HG03025 (cell line): ENCODE measurements around the gene GALNTL6.
"Not testable (repeated sequence)": the region's sequence is repeated elsewhere in the genome, so short reads cannot be mapped to it uniquely, and the experiment has no call there.

Experiments
- ATAC-seq: cut with Tn5 transposase; IDR thresholded peaks from one replicate; pipeline ENCODE4 v1.9.1; 2021; ENCODE audit warnings: mild to moderate bottlenecking, moderate library complexity; ENCODE audit not compliant: unreplicated experiment, low FRiP score

Gene GALNTL6

DNA sequence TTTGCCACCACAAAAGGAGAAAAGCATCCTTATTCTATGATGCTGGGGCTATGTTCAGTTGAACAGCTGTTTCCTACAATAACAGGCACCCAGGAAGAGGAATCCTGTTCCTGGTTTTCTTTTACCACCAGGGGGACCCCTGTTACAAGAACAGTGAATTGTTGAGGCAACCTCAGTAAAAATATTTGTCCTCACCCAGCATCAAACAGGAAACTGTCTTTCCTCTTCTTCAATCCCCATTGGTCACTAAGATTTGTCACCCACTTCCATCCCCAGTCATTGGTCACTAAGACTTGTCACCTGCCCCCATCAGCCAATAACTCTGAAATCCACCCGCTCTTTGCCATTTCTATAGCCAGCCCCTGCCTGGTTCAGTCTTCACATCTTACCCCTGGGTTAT lies 1211.9 kb downstream of the GALNTL6 start:
- ATAC-seq = peak; percentile 73

DNA sequence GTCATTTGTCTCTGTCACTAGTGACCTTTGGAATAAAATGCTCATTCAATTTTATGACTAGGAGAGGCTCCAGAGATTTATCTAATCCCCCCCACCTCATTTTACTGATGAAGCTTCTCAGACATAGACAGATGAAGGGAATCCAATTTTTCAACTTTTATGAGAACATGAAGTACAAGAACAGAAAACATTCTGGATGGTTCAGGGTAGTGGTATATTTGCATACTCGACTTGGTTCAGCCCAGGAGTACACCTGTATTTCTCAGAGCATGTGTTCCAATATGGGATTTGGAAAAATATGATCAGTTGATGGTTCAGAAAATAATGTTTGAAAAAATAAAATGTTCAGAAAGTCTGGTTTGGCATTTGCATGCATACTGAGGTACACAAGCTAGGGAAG lies 1224.0 kb downstream of the GALNTL6 start:
- no peak for ATAC-seq

DNA sequence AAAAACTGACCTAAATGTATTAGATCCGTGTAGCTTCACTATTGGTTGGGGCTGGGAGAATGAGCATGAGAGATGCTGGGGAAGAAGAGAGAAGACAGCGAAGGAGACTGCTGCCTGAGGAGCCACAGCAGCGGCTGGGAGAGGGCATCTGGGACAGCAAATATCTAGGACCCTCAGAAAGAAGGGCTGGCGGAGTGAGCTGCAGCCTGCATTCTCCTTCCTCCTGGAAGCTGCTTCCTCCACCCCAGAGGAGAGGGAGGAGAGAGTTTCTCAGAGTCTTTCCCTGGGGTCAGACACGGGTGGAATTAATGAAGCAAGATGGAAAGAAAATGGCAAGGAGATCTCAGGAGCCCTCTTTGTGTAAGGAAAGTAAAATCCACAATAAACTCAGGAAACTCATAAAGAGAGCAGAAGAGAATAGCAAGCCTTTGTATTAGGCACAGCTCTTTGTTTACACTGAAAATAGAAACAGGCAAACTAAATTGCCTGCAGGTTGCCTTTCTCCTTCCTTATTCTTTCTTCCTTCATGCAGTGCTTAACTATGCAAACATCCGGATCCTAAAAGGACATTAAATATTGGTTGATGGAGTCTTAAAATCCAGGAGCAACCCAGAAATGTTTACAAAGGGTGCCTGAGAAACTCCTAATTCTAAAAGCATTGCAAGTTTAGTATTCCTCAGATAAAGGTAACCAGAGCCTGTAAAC lies 1225.1 kb downstream of the GALNTL6 start:
- ATAC-seq = no peak

DNA sequence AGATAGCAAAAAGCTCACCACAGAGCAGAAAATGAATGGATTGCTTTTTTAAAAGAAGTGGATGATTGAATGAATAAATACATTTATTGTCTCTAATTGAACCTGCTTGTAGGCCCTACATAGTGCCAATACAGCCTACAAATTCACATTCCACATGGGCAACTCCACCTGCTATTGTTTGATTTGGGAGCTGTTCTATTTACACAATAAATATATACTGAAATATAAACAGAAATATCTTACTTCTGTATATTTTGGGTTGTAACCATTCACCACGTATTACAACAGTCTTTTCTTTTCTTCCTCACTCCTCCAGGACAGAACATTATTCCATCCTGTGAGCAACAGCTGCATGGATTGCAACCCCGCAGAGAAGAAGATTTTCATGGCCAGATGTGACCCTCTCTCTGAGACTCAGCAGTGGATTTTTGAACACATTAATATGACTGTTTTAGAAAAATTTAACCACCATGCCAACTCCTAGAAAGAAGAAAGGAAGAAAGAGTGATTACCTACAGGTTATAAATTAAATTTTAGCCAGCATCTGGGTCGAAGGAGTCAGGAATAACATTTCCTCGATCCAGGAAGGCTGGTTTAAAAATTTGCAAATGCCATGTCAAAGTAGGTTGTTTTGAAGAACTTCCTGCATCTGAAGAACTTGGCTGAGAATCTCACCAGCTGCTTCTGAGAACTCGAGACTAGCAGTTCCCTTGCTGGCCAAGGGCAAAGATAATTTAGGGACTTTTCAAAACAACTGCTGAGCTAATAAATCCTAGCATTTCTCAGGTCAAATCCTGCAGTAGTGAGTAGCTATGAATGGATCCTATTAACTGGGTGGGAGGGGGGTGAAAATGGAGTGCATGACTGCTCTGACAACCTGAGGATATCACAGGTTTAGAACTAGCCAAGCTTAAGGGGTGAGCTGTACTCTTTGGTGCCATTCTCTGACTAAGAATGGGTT lies 1226.7 kb downstream of the GALNTL6 start:
- ATAC-seq = no peak

DNA sequence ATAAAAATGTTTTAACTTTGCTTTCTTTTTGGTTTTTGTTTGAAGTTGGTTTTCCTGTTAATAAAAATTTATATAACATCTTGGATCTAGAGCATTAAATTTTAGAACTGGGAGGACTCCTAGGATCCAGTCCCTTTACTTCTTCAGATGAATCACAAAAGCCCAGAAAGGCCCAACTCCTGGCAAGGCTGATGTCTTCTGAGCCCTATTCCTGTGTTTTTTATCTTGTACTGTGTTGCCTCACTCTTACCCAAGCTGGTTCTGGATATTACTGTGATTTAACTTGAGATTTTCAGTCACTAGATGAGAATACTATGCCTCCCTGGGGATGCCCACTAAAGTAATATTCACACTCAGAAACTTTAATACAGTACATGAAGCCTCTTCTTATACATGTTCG lies 1228.3 kb downstream of the GALNTL6 start:
- ATAC-seq = no peak

DNA sequence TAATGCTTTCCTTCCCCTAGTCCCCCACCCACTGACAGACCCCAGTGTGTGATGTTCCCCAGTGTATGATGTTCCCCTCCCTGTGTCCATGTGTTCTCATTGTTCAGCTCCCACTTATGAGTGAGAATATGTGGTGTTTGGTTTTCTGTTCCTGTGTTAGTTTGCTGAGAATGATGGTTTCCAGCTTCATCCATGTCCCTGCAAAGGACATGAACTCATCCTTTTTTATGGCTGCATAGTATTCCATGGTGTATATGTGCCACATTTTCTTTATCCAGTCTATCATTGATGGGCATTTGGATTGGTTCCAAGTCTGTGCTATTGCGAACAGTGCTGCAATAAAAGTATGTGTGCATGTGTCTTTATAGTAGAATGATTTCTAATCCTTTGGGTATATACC lies 1228.9 kb downstream of the GALNTL6 start:
- ATAC-seq = not testable (repeated sequence)

DNA sequence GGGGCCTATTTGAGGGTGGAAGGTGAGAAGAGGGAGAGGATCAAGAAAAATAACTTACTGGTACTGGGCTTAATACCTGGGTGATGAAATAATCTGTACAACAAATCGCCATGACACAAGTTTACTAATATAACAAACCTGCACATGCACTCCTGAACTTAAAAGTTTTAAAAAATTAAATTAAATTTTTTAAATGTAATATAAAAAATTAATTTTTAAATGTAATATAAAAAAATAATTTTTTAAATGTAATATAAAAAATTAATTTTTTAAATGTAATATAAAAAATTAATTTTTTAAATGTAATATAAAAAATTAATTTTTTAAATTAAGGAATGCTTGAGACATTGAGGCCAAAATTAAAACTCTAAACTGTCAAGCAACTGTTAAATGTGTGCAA lies 1231.1 kb downstream of the GALNTL6 start:
- ATAC-seq = no peak

DNA sequence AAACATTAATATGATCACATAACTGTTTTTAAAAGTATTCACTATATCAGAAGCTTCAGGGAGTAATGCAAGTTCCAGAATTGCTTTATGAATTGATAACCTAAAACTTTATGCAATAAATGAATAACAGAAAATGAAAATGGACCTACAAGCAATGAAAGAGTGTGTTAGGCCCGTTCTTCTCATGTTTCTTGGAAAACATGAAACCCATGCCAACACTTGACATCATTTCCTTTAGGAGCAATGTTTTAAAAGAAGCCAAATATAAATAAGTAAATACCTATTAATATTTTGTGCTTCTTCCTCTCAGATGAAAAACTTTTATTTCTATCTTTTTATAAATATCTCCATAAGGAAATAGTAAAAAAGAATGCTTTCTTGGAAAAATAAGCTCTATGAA lies 1232.4 kb downstream of the GALNTL6 start:
- no peak for ATAC-seq

DNA sequence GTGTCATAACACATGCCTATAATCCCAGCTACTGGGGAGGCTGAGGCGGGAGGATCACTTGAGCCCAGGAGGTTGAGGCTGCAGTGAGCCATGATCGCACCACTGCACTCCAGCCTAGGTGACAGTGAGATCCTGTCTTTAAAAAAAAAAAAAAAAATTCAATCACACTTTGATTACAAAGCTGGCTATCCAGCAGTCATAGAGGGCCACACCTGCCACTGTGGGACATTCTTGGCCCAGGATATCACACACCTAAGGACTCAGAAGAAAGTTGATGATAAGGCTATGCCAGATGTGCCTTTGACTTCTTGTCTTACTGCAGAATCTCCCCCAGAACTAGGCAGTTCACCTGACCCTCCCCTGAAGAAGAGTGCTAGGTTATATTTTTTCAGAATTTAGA lies 1232.9 kb downstream of the GALNTL6 start:
- ATAC-seq = no peak

DNA sequence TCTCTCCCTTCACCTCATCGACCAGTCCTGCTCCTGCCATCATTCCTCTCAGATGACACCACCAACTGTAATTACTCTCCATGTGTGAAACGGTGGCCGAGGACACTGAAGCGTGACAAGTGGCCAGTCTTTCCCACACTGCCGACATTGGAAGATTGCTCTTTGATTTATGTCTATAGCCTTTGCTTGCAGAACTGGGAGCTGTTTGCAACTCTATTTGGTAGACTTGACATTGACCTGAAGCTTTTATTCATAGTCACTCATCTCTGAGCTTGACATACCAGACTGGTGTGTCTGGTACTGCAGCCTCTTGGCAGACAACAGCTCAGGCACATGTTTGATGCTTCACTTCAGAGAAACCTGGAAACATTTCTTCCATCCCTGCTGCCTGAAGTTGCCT lies 1233.6 kb downstream of the GALNTL6 start:
- ATAC-seq = no peak

DNA sequence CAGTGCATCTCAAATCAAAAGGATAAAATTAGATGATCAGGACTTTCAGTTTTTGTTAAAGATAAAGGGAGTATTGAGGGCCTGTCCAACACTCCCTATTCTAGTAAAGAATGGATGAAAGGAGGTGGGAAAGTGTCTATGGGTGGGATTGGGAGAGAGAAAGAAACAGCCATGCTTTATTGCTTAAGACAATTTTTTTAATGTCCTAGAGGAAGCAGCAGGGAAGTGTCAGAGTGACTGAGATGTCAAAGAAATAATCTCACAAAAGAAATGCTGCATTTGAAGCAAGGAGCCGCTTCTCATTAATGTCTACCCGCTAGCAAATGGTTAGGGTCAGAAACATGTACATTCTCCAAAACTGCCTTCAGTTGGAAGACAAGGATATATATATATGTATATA lies 1238.0 kb downstream of the GALNTL6 start:
- ATAC-seq = no peak

DNA sequence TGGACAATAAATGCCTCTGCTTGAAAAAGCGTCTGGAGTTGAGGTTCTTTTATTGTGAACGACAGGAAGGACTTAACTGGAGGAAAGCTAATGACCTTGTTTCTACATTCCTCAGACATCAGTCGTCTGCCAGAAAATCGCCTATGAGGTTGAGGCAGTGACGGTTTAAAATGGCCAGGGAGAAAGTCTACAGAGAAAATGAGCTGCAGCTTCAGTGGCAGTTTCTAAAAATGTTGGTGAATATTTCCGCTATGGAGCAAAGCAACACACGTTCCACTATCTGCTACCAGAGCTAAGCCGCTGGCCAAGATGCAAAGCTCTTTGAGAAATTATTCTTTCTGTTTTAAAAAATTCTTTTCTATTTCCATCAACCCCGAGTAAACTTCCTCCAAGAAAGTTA lies 1238.5 kb downstream of the GALNTL6 start:
- ATAC-seq = no peak

DNA sequence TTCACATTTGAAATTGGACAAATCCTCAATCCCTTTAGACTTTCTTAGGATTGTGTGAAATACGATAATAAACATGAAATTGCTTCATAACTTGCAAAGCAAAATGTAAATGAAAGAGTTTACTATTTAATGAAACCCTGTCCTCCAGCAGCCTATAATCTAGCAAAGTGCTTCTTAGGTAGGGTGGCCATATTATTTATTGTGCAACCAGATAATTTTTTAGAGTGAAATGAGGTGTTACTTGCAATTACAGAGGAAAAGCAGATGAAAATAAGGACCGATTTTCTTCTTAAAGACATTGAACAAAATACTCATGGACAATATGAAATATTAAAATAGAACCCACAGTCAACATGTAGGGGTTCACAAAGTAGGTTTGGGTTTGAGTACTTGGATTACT lies 1239.2 kb downstream of the GALNTL6 start:
- no peak for ATAC-seq

DNA sequence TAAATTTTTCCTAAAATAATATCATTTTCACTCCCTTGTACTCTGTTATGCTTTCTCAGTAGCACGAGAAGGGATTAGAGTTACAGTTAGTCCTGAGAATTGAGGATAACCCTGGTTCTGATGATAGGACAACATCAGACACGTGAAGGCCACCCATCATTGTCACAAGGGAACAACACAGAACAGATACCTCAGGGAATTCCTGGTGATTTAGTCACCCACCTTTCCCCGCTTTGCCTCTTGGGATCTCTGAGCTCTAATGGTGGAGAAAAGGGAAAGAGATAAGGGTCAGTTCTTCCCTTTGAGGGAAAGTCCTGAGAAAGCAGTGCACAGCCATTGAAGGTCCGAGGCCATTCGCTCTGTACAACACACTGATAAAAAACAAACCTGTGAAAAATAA lies 1243.1 kb downstream of the GALNTL6 start:
- no peak for ATAC-seq

DNA sequence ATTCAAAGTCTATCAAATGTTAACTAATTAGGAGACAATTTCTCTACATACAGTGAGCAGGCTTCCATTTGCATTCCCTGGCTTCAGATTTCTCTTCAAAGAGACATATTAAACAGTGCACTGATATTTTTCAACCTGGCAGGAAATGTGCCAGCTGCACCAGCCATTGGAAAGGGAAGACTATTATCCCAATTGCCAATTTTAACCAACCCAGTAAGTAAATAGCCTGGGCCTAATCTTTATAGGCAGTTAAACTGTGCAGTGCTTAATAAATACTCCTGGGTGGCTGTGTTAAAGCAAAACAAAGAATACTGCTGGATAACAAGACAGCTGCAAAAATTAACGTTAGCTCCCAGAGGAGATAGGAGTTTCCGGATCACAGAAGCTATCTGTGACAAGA lies 1243.5 kb downstream of the GALNTL6 start:
- ATAC-seq = no peak

DNA sequence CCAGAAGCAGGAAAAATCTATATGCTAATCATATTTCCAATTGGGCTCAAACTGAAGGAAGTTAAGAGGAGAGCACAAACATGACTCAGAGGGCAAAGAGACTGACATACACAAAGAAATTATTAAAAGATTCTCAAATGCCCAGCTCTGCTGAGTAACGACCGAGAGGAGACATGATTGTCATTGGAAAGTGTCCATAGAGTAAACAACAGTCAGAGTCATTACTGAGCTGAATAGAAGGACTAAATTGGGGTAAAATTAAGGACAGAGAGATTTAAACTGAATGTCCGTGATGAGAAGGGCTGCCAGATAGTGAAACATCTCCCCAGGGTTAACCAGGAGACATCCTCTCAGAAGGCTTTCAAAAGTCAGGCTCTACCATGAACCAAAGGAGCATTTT lies 1244.2 kb downstream of the GALNTL6 start:
- no peak for ATAC-seq

DNA sequence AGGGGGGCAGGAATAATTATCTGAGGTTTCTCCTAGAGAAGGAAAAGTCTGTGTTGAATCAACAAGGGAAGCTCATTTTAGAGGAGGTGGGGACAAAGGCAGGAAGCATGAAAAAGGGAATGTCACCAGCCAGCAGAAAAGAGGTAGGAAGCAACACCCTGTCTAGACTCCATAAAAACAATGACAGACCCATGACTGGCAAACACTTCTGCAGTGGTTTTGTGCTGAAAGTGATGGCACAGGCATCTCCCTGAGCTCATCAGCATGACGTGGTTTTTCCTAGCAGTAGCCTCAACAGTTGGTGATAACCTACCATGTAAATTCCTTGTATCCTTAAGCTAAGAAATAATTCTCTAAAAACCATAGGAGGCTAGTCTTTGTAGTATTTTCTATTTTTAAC lies 1244.7 kb downstream of the GALNTL6 start:
- no peak for ATAC-seq

DNA sequence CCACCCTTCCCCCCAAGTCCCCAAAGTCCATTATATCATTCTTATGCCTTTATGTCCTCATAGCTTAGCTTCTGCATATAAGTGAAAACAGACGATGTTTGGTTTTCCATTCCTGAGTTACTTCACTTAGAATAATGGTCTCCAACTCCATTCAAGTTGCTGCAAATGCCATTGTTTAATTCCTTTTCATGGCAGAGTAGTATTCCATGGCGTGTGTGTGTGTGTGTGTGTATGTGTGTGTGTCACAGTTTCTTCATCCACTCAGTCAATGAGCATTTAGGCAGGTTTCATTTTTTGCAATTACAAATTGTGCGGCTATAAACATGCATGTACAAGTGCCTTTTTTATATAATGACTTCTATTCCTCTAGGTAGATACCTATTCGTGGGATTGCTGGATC lies 1248.0 kb downstream of the GALNTL6 start:
- ATAC-seq = no peak

DNA sequence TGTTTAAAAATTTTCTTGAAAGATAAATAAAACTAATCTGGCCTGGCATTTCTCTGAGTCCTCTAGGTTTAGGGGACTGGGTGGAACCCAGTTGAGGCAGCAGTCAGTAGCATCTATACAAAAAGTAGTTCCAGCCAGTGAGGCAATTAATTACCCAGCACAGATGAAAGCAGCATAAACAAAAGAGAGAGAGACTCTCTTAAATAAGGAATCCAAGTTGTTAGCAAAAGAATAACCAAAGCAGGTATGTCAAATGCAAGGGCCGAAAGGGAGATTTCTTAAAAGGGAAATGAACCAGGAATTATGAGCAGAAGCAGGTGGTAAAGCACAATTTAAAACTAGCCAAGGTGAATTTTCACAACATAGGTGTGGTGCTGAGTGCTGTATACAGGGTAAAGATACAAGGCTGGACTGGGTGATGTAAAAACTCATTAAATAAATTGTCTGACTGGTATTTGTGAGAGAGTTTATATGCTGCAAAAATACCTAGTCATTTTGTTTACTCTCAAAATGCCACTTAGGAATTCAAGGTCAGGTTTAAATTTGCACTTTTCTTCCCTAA lies 1260.8 kb downstream of the GALNTL6 start:
- no peak for ATAC-seq

DNA sequence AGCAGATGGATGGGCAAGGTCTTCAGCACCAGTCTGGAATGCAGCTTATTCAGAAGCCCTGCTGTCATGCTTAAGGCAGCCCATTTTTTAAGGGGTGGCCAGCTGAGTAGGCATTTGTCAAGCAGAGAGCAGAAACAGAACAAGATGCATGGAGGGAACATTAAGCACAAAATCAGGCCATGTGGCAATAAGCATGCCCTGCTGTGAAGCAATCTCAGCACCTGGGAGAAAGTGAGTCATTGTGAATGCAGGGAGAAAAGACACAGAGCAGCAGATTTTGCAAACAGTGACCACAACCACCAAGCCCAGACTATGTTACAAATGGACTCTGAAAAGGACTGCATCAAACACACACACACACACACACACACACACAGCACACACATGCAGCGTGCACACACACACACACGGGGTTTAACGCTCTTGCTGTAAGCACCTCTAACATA lies 1261.3 kb downstream of the GALNTL6 start:
- no peak for ATAC-seq

DNA sequence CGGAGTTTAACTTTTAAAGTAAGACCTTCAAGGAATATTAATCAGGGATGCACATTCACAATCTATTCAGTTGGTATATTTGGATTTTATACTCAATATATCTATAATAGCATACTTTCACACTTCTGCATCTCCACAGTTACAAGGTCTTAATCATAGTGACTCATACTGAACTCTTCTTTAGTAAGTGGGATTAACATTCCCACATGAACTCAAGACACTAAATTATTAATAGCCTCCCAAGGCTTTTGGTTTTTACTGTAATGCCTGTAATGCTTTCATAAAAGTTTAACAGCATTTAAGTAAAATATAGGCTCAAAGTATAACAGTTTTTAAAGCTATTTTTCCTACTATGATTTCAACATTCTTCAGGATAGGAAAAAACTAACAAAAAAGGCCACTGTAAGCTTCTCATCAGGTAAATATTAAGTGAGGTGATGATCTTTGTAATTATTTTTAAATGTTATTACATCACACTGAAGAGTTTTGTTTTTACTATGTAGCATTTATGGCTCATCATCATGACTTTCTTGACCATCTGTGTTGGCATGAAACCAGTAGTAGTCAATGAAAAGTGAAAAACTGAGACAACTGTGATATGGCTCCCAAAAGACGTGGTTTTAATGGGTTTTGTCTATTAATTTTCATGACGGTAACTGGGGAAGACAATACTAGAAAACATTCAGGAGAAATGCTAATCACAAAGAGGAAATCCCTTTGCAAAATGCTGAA lies 1263.9 kb downstream of the GALNTL6 start:
- no peak for ATAC-seq
